GM23338 (cell line): ENCODE results near the gene MAFB. TPM values are rescaled to one million over a fixed set of nuclear protein-coding genes. Genes with fewer than 3 reads are reported as not detected.

Experiments used
- ATAC-seq: fragments of 200-7000 bp; cut with Tn5 transposase; 3 replicates; pipeline ENCODE4 v1.9.1; 2020
- DNase-seq: peaks from one replicate; pipeline ENCODE4 v3.0.0-alpha.2; 2015; ENCODE audit warnings: low spot score
- H2AFZ ChIP-seq: fragments of 200-600 bp; sonication (generic); 2 replicates; pipeline ENCODE4 v1.8.0; 2016; ENCODE audit warnings: antibody characterized with exemption, mild to moderate bottlenecking, moderate library complexity
- H3F3A ChIP-seq: fragments of 200-600 bp; sonication (generic); replicated peaks from 2 replicates; pipeline ENCODE4 v1.8.0; 2017; ENCODE audit warnings: antibody characterized with exemption, mixed run types, low read depth
- H3K27ac ChIP-seq: fragments of 200-600 bp; sonication (generic); 2 replicates; pipeline ENCODE4 v1.6.1; 2016; ENCODE audit warnings: low read depth
- H3K27me3 ChIP-seq: fragments of 200-600 bp; sonication (generic); 2 replicates; pipeline ENCODE4 v1.8.0; 2016; ENCODE audit warnings: mild to moderate bottlenecking, mixed run types, moderate library complexity; ENCODE audit not compliant: insufficient read depth
- H3K36me3 ChIP-seq: fragments of 200-600 bp; sonication (generic); 2 replicates; pipeline ENCODE4 v1.8.0; 2016; ENCODE audit warnings: mild to moderate bottlenecking; ENCODE audit not compliant: insufficient read depth
- H3K4me1 ChIP-seq: fragments of 200-600 bp; sonication (generic); 2 replicates; pipeline ENCODE4 v1.8.0; 2016; ENCODE audit warnings: mild to moderate bottlenecking, moderate library complexity; ENCODE audit not compliant: insufficient read depth
- H3K4me2 ChIP-seq: fragments of 200-600 bp; sonication (generic); 2 replicates; pipeline ENCODE4 v1.7.1; 2017; ENCODE audit warnings: mixed run types
- H3K4me3 ChIP-seq: fragments of 200-600 bp; sonication (generic); 2 replicates; pipeline ENCODE4 v1.6.1; 2016; ENCODE audit warnings: mixed run types
- H3K79me2 ChIP-seq: fragments of 200-600 bp; sonication (generic); replicated peaks from 2 replicates; pipeline ENCODE4 v1.8.0; 2017; ENCODE audit warnings: mild to moderate bottlenecking; ENCODE audit not compliant: insufficient read depth
- H3K9me2 ChIP-seq: fragments of 200-600 bp; sonication (generic); 2 replicates; pipeline ENCODE4 v1.8.0; 2017; ENCODE audit not compliant: insufficient read depth
- H4K20me1 ChIP-seq: fragments of 200-600 bp; sonication (generic); replicated peaks from 2 replicates; pipeline ENCODE4 v1.8.0; 2017; ENCODE audit warnings: mild to moderate bottlenecking; ENCODE audit not compliant: insufficient read depth
- H3K27ac Mint-ChIP-seq: 2 replicates; pipeline ENCODE4 v1.8.0; 2020; ENCODE audit warnings: inconsistent platforms, mild to moderate bottlenecking, moderate library complexity, mixed read lengths
- H3K27me3 Mint-ChIP-seq: 3 replicates; pipeline ENCODE4 v1.8.0; 2022; ENCODE audit warnings: low read depth, mild to moderate bottlenecking, moderate library complexity, mixed read lengths, inconsistent platforms; ENCODE audit not compliant: insufficient read depth, poor library complexity
- H3K36me3 Mint-ChIP-seq: 3 replicates; pipeline ENCODE4 v1.8.0; 2021; ENCODE audit warnings: low read depth, mild to moderate bottlenecking, inconsistent platforms, moderate library complexity, mixed read lengths
- H3K4me1 Mint-ChIP-seq: 3 replicates; pipeline ENCODE4 v1.8.0; 2020; ENCODE audit warnings: mild to moderate bottlenecking, inconsistent platforms, mixed read lengths
- H3K4me3 Mint-ChIP-seq: 3 replicates; pipeline ENCODE4 v1.8.0; 2021; ENCODE audit warnings: moderate library complexity, mild to moderate bottlenecking, inconsistent platforms, mixed read lengths
- H3K9me3 Mint-ChIP-seq: 3 replicates; pipeline ENCODE4 v1.8.0; 2020; ENCODE audit warnings: moderate library complexity, mild to moderate bottlenecking, inconsistent platforms, mixed read lengths
- CREB1 ChIP-seq: fragments of 250-450 bp; sonication (Bioruptor Pico); IDR thresholded peaks from 2 replicates; pipeline ENCODE4 v1.5.0; 2020; ENCODE audit warnings: low read depth, mild to moderate bottlenecking, moderate library complexity
- EZH2 ChIP-seq: fragments of 200-600 bp; sonication (generic); IDR thresholded peaks from one replicate; pipeline ENCODE4 v1.8.0; 2017; ENCODE audit warnings: antibody characterized with exemption, mild to moderate bottlenecking, low read depth; ENCODE audit not compliant: unreplicated experiment
- EZH2phosphoT487 ChIP-seq: fragments of 200-600 bp; sonication (generic); IDR thresholded peaks from one replicate; pipeline ENCODE4 v1.8.1; 2018; ENCODE audit warnings: antibody characterized with exemption; ENCODE audit not compliant: unreplicated experiment
- NANOG ChIP-seq: IDR thresholded peaks from 2 replicates; pipeline ENCODE4 v1.6.1; 2016; ENCODE audit warnings: antibody characterized with exemption, borderline replicate concordance
- POLR2AphosphoS5 ChIP-seq: IDR thresholded peaks from 2 replicates; pipeline ENCODE4 v1.6.1; 2016; ENCODE audit warnings: antibody characterized with exemption, low read depth
- STAT1 ChIP-seq: IDR thresholded peaks from one replicate; pipeline ENCODE4 v1.6.1; 2016; ENCODE audit warnings: antibody characterized with exemption; ENCODE audit not compliant: unreplicated experiment
- polyA plus RNA-seq: library from polyadenylated mRNA; unstranded; fragments of >200 nt; fragmentation: Nextera tagmentation; extraction: Ambion mirVana; gene quantifications from 2 replicates; pipeline ENCODE4 v1.2.1, GENCODE V29; 2016
- total RNA-seq: library from RNA; depleted of rRNA; stranded (reverse); fragments of >200 nt; shearing (Covaris generic); gene quantifications from 2 replicates; pipeline ENCODE4 v1.2.3, GENCODE V29; 2014
- TF ChIP-seq, protein P1 (sequence below), 2 experiments: fragments of 200-600 bp in 1 of 2; sonication (generic) in 1 of 2; conservative IDR thresholded peaks; 2 replicates each; pipeline versions ENCODE4 v1.5.1 to v1.6.1; 2016 to 2017; ENCODE audit warnings: antibody characterized with exemption in 2 of 2, low read depth in 2 of 2, mild to moderate bottlenecking in 2 of 2, moderate library complexity in 1 of 2
- TF ChIP-seq, protein P2 (sequence below): fragments of 250-450 bp; sonication (Bioruptor Pico); IDR thresholded peaks from 2 replicates; pipeline ENCODE4 v1.5.0; 2020; ENCODE audit warnings: mild to moderate bottlenecking, moderate library complexity
- TF ChIP-seq, protein P3 (sequence below): IDR thresholded peaks from one replicate; pipeline ENCODE4 v1.6.1; 2018; ENCODE audit warnings: antibody characterized with exemption; ENCODE audit not compliant: unreplicated experiment
- TF ChIP-seq, protein P4 (sequence below): IDR thresholded peaks from 2 replicates; pipeline ENCODE4 v1.6.1; 2016; ENCODE audit warnings: antibody characterized with exemption

MAFB gene
- total and polyA plus RNA-seq, 2 experiments from 2014 or later, result 1.6 to 2.3 TPM

DNA sequence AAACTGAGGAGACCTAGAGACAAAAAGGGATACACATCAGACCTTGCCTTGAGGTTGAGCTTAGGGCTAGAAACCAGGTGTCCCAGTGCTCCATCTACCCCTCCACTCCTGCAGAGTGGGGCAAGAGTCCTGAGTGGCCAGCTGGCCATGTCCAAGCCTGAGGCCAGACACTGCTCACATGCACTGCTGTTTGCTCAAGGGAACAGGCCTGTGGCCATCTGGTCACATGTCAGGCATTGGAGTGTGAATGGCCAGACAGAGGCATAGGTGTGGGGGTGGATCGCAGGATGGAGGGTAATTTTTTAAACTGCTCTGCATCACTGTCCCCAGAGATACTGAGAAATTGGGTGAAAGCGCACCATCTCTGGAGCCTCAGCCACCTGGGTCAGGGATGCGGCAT, 30.5 kb downstream of the MAFB start:
- no peak overlapping the region for H3K4me2 ChIP-seq

More for the DNA sequence above, 30.5 kb downstream of the MAFB start:
- Histone ChIP-seq H4K20me1 (no peaks in the 10 kb centered on the region), H3K36me3 (no peaks in the 10 kb centered on the region), H3F3A (no peaks in the 10 kb centered on the region), H3K27ac (no peak overlapping the region), H2AFZ (no peak overlapping the region), H3K27me3 (no peaks in the 10 kb centered on the region), H3K4me3 (no peak overlapping the region), H3K79me2 (no peaks in the 10 kb centered on the region), H3K9me2 (peaks cover 2% of the 10 kb centered on the region; the same call in 1 of the 2 replicates), H3K4me1 (no peaks in the 10 kb centered on the region)
- Mint-ChIP-seq H3K36me3 (no peaks in the 10 kb centered on the region), H3K27me3 (peaks cover 10% of the 10 kb centered on the region), H3K4me3 (no peak overlapping the region), H3K9me3 (no peaks in the 10 kb centered on the region; the same call in 2 of the 3 replicates), H3K4me1 (peaks cover 5% of the 10 kb centered on the region; the same call in 2 of the 3 replicates), H3K27ac (no peak overlapping the region)
- DNase-seq (no peak), ATAC-seq (no peak)
- TF ChIP-seq STAT1 (no peak), EZH2phosphoT487 (no peak), POLR2AphosphoS5 (no peak), CREB1 (CRISPR knock-in tag) (no peak), EZH2 (no peak), NANOG (no peak)
- TF ChIP-seq, protein P1, sequence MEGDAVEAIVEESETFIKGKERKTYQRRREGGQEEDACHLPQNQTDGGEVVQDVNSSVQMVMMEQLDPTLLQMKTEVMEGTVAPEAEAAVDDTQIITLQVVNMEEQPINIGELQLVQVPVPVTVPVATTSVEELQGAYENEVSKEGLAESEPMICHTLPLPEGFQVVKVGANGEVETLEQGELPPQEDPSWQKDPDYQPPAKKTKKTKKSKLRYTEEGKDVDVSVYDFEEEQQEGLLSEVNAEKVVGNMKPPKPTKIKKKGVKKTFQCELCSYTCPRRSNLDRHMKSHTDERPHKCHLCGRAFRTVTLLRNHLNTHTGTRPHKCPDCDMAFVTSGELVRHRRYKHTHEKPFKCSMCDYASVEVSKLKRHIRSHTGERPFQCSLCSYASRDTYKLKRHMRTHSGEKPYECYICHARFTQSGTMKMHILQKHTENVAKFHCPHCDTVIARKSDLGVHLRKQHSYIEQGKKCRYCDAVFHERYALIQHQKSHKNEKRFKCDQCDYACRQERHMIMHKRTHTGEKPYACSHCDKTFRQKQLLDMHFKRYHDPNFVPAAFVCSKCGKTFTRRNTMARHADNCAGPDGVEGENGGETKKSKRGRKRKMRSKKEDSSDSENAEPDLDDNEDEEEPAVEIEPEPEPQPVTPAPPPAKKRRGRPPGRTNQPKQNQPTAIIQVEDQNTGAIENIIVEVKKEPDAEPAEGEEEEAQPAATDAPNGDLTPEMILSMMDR (conservative IDR thresholded peaks at IDR 0.05; ENCODE audit: low read depth in 2 of 2), result no peak
- TF ChIP-seq, protein P2, sequence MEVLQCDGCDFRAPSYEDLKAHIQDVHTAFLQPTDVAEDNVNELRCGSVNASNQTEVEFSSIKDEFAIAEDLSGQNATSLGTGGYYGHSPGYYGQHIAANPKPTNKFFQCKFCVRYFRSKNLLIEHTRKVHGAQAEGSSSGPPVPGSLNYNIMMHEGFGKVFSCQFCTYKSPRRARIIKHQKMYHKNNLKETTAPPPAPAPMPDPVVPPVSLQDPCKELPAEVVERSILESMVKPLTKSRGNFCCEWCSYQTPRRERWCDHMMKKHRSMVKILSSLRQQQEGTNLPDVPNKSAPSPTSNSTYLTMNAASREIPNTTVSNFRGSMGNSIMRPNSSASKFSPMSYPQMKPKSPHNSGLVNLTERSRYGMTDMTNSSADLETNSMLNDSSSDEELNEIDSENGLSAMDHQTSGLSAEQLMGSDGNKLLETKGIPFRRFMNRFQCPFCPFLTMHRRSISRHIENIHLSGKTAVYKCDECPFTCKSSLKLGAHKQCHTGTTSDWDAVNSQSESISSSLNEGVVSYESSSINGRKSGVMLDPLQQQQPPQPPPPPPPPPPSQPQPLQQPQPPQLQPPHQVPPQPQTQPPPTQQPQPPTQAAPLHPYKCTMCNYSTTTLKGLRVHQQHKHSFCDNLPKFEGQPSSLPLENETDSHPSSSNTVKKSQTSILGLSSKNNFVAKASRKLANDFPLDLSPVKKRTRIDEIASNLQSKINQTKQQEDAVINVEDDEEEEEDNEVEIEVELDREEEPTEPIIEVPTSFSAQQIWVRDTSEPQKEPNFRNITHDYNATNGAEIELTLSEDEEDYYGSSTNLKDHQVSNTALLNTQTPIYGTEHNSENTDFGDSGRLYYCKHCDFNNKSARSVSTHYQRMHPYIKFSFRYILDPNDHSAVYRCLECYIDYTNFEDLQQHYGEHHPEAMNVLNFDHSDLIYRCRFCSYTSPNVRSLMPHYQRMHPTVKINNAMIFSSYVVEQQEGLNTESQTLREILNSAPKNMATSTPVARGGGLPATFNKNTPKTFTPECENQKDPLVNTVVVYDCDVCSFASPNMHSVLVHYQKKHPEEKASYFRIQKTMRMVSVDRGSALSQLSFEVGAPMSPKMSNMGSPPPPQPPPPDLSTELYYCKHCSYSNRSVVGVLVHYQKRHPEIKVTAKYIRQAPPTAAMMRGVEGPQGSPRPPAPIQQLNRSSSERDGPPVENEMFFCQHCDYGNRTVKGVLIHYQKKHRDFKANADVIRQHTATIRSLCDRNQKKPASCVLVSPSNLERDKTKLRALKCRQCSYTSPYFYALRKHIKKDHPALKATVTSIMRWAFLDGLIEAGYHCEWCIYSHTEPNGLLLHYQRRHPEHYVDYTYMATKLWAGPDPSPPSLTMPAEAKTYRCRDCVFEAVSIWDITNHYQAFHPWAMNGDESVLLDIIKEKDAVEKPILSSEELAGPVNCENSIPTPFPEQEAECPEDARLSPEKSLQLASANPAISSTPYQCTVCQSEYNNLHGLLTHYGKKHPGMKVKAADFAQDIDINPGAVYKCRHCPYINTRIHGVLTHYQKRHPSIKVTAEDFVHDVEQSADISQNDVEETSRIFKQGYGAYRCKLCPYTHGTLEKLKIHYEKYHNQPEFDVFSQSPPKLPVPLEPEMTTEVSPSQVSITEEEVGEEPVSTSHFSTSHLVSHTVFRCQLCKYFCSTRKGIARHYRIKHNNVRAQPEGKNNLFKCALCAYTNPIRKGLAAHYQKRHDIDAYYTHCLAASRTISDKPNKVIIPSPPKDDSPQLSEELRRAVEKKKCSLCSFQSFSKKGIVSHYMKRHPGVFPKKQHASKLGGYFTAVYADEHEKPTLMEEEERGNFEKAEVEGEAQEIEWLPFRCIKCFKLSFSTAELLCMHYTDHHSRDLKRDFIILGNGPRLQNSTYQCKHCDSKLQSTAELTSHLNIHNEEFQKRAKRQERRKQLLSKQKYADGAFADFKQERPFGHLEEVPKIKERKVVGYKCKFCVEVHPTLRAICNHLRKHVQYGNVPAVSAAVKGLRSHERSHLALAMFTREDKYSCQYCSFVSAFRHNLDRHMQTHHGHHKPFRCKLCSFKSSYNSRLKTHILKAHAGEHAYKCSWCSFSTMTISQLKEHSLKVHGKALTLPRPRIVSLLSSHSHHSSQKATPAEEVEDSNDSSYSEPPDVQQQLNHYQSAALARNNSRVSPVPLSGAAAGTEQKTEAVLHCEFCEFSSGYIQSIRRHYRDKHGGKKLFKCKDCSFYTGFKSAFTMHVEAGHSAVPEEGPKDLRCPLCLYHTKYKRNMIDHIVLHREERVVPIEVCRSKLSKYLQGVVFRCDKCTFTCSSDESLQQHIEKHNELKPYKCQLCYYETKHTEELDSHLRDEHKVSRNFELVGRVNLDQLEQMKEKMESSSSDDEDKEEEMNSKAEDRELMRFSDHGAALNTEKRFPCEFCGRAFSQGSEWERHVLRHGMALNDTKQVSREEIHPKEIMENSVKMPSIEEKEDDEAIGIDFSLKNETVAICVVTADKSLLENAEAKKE, result no peak
- TF ChIP-seq, protein P3, sequence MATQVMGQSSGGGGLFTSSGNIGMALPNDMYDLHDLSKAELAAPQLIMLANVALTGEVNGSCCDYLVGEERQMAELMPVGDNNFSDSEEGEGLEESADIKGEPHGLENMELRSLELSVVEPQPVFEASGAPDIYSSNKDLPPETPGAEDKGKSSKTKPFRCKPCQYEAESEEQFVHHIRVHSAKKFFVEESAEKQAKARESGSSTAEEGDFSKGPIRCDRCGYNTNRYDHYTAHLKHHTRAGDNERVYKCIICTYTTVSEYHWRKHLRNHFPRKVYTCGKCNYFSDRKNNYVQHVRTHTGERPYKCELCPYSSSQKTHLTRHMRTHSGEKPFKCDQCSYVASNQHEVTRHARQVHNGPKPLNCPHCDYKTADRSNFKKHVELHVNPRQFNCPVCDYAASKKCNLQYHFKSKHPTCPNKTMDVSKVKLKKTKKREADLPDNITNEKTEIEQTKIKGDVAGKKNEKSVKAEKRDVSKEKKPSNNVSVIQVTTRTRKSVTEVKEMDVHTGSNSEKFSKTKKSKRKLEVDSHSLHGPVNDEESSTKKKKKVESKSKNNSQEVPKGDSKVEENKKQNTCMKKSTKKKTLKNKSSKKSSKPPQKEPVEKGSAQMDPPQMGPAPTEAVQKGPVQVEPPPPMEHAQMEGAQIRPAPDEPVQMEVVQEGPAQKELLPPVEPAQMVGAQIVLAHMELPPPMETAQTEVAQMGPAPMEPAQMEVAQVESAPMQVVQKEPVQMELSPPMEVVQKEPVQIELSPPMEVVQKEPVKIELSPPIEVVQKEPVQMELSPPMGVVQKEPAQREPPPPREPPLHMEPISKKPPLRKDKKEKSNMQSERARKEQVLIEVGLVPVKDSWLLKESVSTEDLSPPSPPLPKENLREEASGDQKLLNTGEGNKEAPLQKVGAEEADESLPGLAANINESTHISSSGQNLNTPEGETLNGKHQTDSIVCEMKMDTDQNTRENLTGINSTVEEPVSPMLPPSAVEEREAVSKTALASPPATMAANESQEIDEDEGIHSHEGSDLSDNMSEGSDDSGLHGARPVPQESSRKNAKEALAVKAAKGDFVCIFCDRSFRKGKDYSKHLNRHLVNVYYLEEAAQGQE, result no peak
- TF ChIP-seq, protein P4, sequence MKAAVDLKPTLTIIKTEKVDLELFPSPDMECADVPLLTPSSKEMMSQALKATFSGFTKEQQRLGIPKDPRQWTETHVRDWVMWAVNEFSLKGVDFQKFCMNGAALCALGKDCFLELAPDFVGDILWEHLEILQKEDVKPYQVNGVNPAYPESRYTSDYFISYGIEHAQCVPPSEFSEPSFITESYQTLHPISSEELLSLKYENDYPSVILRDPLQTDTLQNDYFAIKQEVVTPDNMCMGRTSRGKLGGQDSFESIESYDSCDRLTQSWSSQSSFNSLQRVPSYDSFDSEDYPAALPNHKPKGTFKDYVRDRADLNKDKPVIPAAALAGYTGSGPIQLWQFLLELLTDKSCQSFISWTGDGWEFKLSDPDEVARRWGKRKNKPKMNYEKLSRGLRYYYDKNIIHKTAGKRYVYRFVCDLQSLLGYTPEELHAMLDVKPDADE, result no peak
